Thyroid gland (tissue), 4 donors: ENCODE results near the gene ATXN7.

ENCODE experiments used
- CTCF ChIP-seq, 6 experiments: fragments of 200-600 bp in 3 of 6; fragments of 450-650 bp in 3 of 6; sonication (generic) in 3 of 6; IDR thresholded peaks; one replicate each; pipeline ENCODE4 v1.5.1; 2016 to 2019; ENCODE audit warnings: antibody characterized with exemption in 6 of 6, mild to moderate bottlenecking in 2 of 6, inconsistent platforms in 1 of 6, moderate library complexity in 1 of 6
- POLR2A ChIP-seq, 2 donors: fragments of 450-650 bp; IDR thresholded peaks; one replicate each; pipeline ENCODE4 v1.6.1; 2017; ENCODE audit warnings: antibody characterized with exemption in 2 of 2, mild to moderate bottlenecking in 2 of 2, moderate library complexity in 1 of 2

- no peak for TF ChIP-seq CTCF (IDR thresholded peaks at IDR 0.05)
- TF ChIP-seq POLR2A (IDR thresholded peaks at IDR 0.05), result no peak
These were observed 145.9 kb downstream of the ATXN7 start for GRCh38 chr3:64009528-64009927.
